ENCODE measurements around the gene BMERB1. TPM values are rescaled to one million over a fixed set of nuclear protein-coding genes. Genes with fewer than 3 reads are reported as not detected.

BMERB1 gene
- total RNA-seq, 1 donor from 2014 or later: 16.1 TPM

DNA sequence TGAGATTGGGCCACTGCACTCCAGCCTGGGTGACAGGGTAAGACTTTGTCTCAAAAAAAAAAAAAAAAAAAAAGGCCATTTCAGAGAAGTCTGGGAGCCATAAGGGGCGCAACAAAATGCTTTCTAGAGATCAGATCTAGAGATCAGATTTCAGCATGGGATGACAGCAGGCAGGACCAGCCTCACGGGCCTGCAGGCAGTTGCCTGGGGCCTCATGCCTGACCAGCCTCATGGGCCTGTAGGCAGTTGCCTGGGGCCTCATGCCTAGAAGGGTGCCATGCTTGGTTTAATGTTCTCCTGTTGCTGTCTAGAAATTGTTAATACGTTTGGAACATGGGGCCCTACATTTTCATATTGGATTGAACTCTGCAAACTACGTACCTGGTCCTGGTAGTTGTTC lies 149.1 kb downstream of the BMERB1 start:
- no peak for TF ChIP-seq CTCF (IDR thresholded peaks at IDR 0.05)
- no peak for ATAC-seq
- Histone ChIP-seq H3K27me3 (ENCODE audit: low read depth) (no peaks in the 10 kb centered on the region), H3K4me1 (peaks cover 3% of the 10 kb centered on the region), H3K27ac (no peak overlapping the region), H3K4me3 (no peak overlapping the region), H3K36me3 (peaks cover 31% of the 10 kb centered on the region), H3K9me3 (peaks cover 10% of the 10 kb centered on the region)
- intact Hi-C loops (cut with DNase I): no loop called here
- no peak for DNase-seq

- Histone ChIP-seq H3K9me3 (peaks cover 10% of the 10 kb centered on the region), H3K27ac (no peak overlapping the region), H3K4me3 (no peak overlapping the region), H3K4me1 (peaks cover 19% of the 10 kb centered on the region), H3K27me3 (ENCODE audit: low read depth) (no peaks in the 10 kb centered on the region), H3K36me3 (peaks cover 31% of the 10 kb centered on the region)
- ATAC-seq: no peak
- TF ChIP-seq CTCF (IDR thresholded peaks at IDR 0.05): no peak
- DNase-seq: no peak
- intact Hi-C loops (cut with DNase I): no loop called here
Observed at GRCh38 chr16:15585956-15586355, 151.6 kb downstream of the BMERB1 start.

DNA sequence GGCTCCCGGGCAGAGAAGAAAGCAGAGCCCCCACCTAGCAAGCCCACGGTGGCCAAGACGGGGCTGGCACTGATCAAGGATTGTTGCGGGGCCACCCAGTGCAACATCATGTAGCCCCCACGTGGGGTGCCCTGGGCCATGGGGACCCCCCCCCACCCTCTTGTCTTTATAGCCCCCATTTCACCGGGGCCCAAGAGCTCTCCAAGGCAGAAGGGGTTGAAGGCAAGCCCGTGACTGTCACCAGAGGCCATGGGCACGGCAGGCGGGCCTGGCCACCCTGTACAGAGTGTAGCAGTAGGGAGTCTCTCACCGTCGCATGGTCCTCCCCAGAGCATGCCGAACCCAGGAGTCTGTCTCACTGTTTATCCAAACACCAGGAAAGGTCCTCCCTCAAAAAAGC lies 152.3 kb downstream of the BMERB1 start:
- DNase-seq: no peak
- Histone ChIP-seq H3K36me3 (peaks cover 24% of the 10 kb centered on the region), H3K27me3 (ENCODE audit: low read depth) (no peaks in the 10 kb centered on the region), H3K4me1 (peaks cover 26% of the 10 kb centered on the region), H3K9me3 (peaks cover 10% of the 10 kb centered on the region), H3K4me3 (no peak overlapping the region), H3K27ac (no peak overlapping the region)
- no peak for ATAC-seq
- no peak for TF ChIP-seq CTCF (IDR thresholded peaks at IDR 0.05)
- intact Hi-C loops (cut with DNase I): no loop called here

DNA sequence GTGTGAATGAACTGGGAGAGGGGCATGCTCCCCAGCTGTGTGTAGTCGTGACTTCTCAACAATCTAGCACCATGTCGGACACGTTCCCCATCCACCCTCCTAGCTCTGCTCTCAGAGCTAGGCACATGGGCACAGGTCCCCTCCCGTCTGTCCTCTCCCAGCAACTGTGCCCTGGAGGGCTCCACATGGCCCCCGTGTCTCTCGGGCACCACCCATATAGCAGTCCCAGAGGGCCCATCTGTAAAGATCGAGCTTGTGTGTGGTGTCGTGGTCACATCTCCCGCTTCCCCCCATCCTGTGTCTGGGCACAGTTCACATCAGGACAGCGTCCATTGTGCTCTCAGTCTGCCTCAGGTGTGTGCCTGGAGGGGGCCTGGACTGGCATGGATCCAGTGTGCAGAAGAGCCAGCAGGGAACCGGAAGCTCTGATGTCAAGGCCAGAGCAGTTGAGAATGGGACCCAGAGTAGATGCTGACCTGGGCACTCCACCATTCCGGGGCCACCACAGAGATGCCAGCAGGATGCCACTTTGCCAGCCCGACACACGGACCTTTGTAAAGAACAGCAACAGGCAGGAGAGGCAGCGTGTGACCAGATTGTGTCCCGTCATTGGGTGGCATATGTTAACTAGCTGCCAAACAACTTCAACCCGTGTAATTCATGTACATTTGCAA lies 152.9 kb downstream of the BMERB1 start:
- TF ChIP-seq CTCF (IDR thresholded peaks at IDR 0.05): no peak
- intact Hi-C loops (cut with DNase I): no loop called here

GRCh38 chr16:15592324-15592723 lies 157.9 kb downstream of the BMERB1 start:
- DNase-seq (no peak), ATAC-seq (no peak)
- H3K27ac ChIP-seq: peak overlapping the region; percentile 18

More for the DNA sequence above, 152.9 kb downstream of the BMERB1 start:
- no peaks in the 10 kb centered on the region for H3K27me3 ChIP-seq (ENCODE audit: low read depth)
- DNase-seq: no peak
- peaks cover 31% of the 10 kb centered on the region for H3K4me1 ChIP-seq
- H3K4me3 ChIP-seq: no peak overlapping the region
- peaks cover 22% of the 10 kb centered on the region for H3K36me3 ChIP-seq
- no peak for ATAC-seq
- H3K9me3 ChIP-seq: peaks cover 10% of the 10 kb centered on the region
- no peak overlapping the region for H3K27ac ChIP-seq

More at GRCh38 chr16:15592324-15592723, 157.9 kb downstream of the BMERB1 start:
- no peaks in the 10 kb centered on the region for H3K27me3 ChIP-seq (ENCODE audit: low read depth)
- H3K4me3 ChIP-seq: no peak overlapping the region
- no peaks in the 10 kb centered on the region for H3K9me3 ChIP-seq
- H3K4me1 ChIP-seq: peaks cover 33% of the 10 kb centered on the region
- H3K36me3 ChIP-seq: peaks cover 40% of the 10 kb centered on the region
- no peak for TF ChIP-seq CTCF (IDR thresholded peaks at IDR 0.05)
- intact Hi-C loops (cut with DNase I): no loop called here

Data from lower lobe of right lung (tissue), 2 donors.